SHP77 (cell line): Measurements from ENCODE around the gene CTNND1.
A peak's percentile ranks its signal among the peaks of the same experiment; 100 is the strongest.
"Not testable (repeated sequence)": the region's sequence is repeated elsewhere in the genome, so short reads cannot be mapped to it uniquely, and the experiment has no call there.

Experiments used
- DNase-seq, 2 experiments: peaks; one replicate each; lab custom pipeline; 2025; lab: John Stamatoyannopoulos, UW

Gene CTNND1

GRCh38 chr11:57761301-57762234 lies at the start of gene CTNND1:
Gene CTNND1 (plus strand): TSS chr11:57761802. CDS start chr11:57791479, 29,677 bp downstream.
- DNase-seq, result no peak

- peak; percentile 93 to 97 for DNase-seq
These were observed 49.1 kb upstream of the CTNND1 start, which contains the start of gene TMX2 for GRCh38 chr11:57712256-57713150. Gene TMX2 (plus strand): TSS chr11:57712593. CDS start chr11:57712619, 26 bp downstream.

- DNase-seq, result no peak
These were observed 47.8 kb upstream of the CTNND1 start for GRCh38 chr11:57713835-57714234.

GRCh38 chr11:57716726-57717125 lies 44.9 kb upstream of the CTNND1 start:
- not testable (repeated sequence) for DNase-seq

GRCh38 chr11:57727185-57727584 lies 34.4 kb upstream of the CTNND1 start:
- no peak for DNase-seq

GRCh38 chr11:57728829-57729228 lies 32.8 kb upstream of the CTNND1 start:
- no peak for DNase-seq

GRCh38 chr11:57729479-57729878 lies 32.1 kb upstream of the CTNND1 start:
- DNase-seq, result no peak

GRCh38 chr11:57732661-57733060 lies 28.9 kb upstream of the CTNND1 start:
- DNase-seq, result no peak

GRCh38 chr11:57735619-57736298 lies 25.8 kb upstream of the CTNND1 start:
- DNase-seq, result no peak

- DNase-seq, result peak; percentile 82 to 85
These were observed 20.2 kb upstream of the CTNND1 start, which contains the start of gene SELENOH for GRCh38 chr11:57741132-57742086. Gene SELENOH (plus strand): TSS chr11:57741491. CDS start chr11:57741596, 105 bp downstream.

GRCh38 chr11:57742087-57742452 lies 19.5 kb upstream of the CTNND1 start:
- DNase-seq, result no peak

GRCh38 chr11:57744357-57744756 lies 17.2 kb upstream of the CTNND1 start:
- DNase-seq, result no peak

- no peak for DNase-seq
These were observed 16.4 kb upstream of the CTNND1 start for GRCh38 chr11:57745206-57745605.

- DNase-seq, result no peak
These were observed 14.7 kb upstream of the CTNND1 start for GRCh38 chr11:57746920-57747319.

- no peak for DNase-seq
These were observed 10.4 kb upstream of the CTNND1 start for GRCh38 chr11:57751176-57751575.

- DNase-seq, result peak; percentile 3
These were observed 9.8 kb upstream of the CTNND1 start, which contains the start of gene BTBD18 for GRCh38 chr11:57751676-57752253. Gene BTBD18 (minus strand): TSS chr11:57751819. CDS start chr11:57751188, 631 bp downstream.

- DNase-seq, result no peak
These were observed 8.6 kb upstream of the CTNND1 start for GRCh38 chr11:57752954-57753353.

- DNase-seq, result no peak
These were observed 3.4 kb upstream of the CTNND1 start for GRCh38 chr11:57758174-57758573.

GRCh38 chr11:57762235-57762861 lies 746 bp downstream of the CTNND1 start:
- DNase-seq, result no peak

- no peak for DNase-seq
These were observed 2.0 kb downstream of the CTNND1 start for GRCh38 chr11:57763568-57763967.
